Activated naive CD8-positive, alpha-beta T cell treated with anti-CD3 and anti-CD28 coated beads, Interleukin-2, amount 50 U/mL, for 16 hours (primary cell): Measurements from ENCODE around the gene EMILIN1.
"Not testable (repeated sequence)": the region's sequence is repeated elsewhere in the genome, so short reads cannot be mapped to it uniquely, and the experiment has no call there.

Experiments
- DNase-seq: peaks from one replicate; pipeline ENCODE4 v3.0.0-alpha.2; 2020; ENCODE audit warnings: low read depth, low spot score

EMILIN1 gene

DNA sequence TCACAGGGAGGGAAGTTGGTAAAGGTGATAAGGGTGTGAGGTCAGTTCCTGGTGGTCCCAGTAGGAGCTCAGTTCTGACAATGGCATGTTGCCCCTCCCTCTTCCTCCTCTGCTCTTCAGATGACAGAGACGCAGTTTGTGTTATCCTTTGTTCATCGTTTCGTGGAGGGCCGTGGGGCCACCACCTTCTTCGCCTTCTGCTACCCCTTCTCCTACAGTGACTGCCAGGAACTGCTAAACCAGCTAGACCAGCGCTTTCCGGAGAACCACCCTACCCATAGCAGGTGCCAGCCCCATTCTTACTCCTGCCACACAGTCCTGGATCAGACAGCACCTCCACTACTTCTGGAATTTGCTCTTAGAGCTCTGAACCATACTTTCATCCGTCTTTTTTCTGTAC, 24.6 kb upstream of the EMILIN1 start:
- no peak for DNase-seq

DNA sequence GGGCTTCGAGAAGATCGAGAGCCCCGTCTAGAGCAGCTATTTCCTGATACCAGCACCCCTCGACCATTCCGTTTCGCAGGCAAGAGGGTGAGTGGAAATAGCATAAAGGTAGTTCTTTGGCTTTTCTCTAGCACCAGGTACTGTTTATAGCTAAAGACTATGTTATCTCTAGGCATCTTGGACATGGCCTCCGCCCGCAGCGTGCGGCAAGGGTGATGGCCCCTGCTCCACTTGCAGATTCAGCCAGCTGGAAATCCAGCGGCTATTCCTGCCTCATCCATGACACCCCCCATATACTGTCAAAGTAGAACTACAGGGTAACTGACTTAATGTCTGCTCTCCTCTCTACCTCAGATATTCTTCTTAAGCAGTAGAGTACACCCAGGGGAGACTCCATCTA, 23.7 kb upstream of the EMILIN1 start:
- DNase-seq, result no peak

DNA sequence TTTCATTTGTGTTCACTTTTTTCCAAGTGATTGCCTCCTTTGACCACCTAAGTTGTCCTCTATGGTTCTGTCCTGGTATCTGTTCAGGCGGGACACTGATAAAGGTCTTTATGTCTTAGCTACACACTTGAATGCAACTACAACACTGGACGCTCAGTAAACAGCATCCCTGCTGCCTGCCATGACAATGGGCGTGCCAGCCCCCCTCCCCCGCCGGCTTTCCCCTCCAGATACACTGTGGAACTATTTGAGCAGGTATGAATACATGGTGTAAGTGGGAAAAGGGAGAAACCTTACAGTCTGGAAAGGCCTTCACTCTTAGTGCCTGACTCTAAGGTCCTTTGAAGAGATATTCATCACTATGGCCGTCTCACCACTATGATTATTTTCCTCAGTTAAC, 21.2 kb upstream of the EMILIN1 start:
- DNase-seq, result no peak

DNA sequence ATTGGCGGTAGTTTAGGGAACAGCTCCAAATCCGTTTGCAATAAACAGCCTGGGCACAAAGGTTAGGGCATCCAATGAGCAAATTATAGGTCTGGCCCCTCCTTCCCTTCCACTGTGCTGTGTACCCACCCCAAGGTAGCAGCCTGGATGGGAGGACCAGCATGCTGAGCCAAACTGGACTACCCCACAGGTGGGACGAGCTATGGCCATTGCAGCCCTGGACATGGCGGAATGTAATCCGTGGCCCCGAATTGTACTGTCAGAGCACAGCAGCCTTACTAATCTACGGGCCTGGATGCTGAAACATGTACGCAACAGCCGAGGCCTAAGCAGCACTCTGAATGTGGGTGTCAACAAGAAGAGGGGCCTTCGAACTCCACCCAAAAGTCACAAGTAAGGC, 20.2 kb upstream of the EMILIN1 start:
- DNase-seq, result no peak

GRCh38 chr2:27059141-27059820, 19.1 kb upstream of the EMILIN1 start:
- DNase-seq, result no peak

DNA sequence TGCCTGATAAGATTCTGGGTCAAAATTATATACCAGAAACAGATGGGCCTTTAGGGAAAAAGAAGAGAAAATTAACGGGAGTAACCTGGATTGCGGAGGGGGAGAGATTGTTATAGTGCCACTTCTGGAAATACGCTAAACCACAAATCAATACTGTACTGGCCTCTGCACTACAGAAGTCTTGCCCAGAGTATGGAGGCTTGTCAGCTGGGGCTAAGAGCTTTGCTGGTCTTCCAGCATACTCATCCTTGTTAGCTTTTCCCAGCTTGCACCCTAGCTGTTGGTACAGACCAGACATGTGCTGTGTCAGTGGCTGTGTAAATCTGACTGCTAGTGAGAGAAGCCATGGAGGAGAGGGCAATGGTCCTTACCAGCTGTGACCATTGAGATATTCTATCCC, 18.1 kb upstream of the EMILIN1 start:
- DNase-seq, result no peak

- DNase-seq, result no peak
Observed at GRCh38 chr2:27065128-27065527, 13.3 kb upstream of the EMILIN1 start.

DNA sequence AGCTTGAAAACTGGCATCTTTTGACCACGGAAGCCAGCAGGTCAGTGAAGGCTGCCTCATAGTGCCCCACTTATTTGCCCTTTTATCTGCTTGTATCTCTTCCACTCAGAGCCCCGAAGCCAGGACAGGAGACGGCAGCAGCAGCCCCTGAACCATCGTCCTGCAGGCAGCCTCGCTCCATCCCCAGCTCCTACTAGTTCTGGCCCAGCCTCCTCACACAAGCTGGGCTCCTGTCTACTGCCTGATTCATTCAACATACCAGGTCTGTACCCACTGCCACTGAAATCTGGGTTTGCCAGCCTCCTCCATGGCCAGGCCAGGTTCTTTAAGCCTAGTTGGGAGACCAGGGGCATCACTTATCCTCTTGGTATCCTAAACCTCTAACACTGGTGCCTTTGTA, 11.0 kb upstream of the EMILIN1 start:
- no peak for DNase-seq

GRCh38 chr2:27069436-27069835, 9.0 kb upstream of the EMILIN1 start:
- DNase-seq, result no peak

GRCh38 chr2:27069961-27070618, 8.3 kb upstream of the EMILIN1 start:
- no peak for DNase-seq

DNA sequence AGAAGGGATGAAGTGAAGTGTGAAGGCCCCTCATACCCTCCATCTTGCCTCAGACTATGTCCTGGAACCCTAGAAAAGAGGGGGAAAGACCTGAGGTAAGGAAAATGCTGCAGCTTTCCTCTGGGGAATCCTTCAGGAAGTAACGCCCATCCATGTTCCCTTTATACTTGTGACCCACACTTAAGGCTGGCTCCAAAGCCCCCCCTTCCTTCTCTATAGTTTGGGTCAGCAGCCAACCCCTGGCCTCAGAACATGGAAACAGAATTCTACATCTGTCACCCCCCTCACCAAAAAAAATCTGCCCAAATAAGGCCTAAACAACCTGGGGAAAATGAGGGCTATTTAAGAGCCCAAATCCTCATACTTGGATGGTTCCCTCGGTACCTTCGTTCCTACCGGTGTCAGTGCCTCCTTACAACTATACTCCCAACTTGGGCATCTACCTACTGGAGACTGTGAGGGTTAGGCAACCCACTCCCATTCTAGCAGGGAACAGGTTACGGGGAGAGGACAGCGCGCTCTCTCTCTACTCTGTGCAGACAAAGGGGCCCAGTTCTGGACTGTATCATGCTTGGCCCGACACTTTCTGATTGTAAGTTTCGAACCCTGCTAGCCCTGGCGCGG, 7.7 kb upstream of the EMILIN1 start:
- no peak for DNase-seq

DNA sequence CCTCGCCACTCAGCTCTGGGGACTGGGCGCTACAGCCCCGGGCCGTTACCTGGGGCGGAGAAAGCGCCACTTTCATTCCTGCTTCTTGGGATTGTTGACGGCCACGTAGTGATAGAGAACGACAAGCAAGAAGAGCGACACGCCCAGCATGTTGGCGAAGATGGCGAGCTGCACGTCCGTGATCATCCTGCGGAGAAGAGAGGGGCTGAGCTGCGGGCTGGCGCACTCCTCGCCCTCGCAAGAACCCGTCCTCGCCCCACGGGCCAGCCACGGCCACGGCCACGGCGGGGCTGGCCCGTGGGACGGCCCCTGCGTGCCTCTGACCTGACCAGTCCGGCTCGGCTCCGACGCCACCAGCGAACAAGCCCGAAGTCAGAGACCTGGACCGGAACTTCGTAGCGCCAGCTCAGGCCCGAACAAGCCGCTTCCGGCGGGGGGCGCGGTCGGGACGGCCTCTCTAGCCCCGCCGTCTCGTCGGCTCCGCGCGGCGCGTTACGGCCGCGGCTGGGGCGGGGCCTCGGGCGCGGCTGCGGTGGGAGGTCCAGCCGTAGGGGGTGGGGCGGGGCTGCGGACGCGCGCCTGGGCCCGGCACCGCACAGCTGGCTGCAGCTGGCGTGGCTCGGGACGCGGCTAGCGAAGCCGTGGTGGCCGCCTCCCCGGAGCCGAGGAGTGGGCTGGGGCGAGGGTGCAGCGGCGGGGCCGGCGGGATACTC, 7.0 kb upstream of the EMILIN1 start, which contains the start of gene OST4:
Gene OST4 (minus strand): TSS at position 378 of the 713 bp plus-strand sequence.
- peak; percentile 77 for DNase-seq

DNA sequence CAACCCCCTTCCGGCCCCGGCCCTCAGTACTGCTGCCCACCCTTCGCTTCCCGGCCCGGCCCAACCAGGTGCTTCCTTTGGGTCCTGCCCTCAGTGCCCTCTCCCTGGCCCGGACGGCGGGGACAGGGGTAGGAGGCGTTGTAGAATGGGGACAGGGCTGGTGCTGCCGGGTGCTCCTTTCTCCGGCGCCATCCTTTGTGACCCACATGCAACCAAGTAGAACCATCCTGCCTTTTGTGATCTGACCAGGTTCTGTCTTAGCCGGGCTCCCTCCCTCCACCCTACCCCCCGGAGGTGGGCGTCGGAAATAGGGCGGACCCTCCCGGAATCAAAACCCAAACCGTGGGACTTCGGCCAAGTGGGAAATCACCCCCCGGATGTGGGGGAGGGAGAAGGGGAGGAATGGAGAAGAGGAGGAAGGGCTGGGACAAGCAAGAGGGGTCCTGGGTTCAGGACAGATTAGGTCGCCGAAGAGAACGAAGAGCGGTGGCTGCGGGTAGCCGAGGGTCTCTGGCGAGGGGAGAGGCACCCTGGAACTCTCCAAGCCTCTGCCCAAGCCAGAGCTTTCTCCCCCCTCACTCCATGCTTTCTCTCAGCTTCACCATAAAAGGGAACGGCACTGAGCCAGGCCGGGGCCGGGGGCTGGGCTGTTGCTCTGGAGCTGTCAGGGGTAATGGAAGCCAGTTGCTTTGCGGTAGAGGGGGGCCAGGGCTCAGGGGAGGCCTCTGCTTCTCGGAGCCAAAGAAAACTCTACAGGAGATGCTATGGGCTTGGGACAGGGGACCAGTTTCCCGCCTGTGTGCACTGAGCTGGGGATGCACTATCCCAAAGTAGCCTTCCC, 6.2 kb upstream of the EMILIN1 start:
- no peak for DNase-seq

DNA sequence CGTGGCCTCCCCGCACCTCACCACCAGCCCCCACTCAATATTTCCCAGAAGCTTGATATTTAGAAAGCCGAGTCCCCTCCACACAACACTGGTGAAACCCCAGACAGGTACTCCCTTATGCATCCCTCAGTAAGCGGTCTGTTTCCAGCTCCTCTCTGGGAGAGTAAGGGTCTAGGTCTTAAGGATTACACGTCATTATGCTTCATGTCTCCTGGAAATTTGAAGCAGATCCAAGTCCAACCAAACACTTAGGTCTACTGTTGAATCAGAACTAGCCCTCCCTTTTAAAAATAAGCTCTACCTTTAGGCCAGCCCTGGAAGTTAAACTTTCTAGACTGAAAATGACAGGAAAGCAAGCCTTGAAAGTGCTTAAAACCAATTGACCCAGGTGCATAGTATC, 5.5 kb upstream of the EMILIN1 start:
- no peak for DNase-seq

- no peak for DNase-seq
Observed at GRCh38 chr2:27073782-27074181, 4.6 kb upstream of the EMILIN1 start.

DNA sequence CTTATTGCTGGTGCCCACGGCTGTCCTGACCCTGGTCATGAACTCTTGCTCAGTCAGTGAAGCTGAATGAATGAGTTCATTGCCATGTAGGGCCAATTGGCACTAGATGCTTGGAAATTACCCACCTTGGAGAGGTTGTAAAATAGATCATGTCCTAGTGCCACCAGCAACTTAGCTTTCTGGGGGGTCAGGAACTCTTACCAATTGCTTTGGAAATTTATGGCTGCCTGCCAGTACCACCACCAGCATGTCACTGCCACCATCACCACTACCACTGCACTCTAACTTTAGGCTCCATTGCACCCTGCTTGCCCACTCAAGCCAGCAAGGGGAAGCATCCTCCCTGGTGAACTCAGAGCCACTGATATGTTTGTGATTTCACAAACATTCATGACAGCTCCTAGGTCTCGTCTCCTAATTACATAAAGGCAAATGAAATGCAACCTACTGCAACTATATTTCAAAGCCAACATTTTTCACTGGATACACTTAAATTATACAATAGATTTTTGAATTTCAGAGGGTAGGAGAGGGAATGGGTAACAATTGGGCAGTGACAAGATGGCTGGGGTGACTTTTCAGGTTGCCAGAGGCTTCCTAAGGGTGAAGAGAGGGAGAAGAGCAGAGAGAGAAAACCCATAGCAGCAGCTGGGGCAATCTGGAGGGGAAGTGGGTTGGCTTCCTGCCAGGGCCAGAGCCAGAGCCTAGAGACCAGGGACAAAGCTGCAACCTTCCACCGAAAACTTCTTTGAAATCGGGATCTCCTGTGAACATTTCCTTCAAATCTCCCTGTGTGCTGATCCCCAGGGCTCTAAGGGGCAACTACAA, 3.5 kb upstream of the EMILIN1 start:
- no peak for DNase-seq

DNA sequence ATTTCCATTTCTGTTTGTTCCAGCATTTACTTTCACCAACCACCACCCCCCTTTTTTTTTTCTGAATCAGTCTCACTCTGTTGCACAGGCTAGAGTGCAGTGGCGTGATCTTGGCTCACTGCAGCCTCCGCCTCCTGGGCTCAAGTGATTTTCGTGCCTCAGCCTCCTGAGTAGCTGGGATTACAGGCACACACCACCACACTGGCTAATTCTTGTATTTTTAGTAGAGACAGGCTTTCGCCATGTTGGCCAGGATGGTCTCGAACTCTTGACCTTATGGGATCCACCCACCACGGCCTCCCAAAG, 2.9 kb upstream of the EMILIN1 start:
- DNase-seq, result not testable (repeated sequence)

GRCh38 chr2:27076323-27076722, 2.1 kb upstream of the EMILIN1 start:
- no peak for DNase-seq

DNA sequence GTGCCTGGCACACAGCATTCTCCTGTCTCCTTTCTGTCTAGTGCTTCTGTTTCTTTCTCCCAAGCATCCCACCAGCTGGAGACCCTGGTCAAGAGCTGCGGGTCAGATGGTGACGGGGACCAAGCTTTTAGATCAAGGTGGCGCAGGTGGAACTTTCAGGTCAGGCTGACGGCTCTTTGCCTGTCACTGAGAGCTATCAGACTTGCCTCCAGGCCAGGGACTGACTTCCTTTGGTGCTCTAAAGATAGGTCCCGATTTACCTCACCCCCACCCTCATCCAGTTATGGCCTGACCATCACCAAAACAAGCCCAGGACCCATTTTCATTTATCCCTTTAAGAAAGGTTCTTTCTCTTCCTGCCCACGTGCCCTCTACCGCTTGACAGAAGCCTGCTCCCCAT, 1.2 kb upstream of the EMILIN1 start:
- DNase-seq, result no peak

DNA sequence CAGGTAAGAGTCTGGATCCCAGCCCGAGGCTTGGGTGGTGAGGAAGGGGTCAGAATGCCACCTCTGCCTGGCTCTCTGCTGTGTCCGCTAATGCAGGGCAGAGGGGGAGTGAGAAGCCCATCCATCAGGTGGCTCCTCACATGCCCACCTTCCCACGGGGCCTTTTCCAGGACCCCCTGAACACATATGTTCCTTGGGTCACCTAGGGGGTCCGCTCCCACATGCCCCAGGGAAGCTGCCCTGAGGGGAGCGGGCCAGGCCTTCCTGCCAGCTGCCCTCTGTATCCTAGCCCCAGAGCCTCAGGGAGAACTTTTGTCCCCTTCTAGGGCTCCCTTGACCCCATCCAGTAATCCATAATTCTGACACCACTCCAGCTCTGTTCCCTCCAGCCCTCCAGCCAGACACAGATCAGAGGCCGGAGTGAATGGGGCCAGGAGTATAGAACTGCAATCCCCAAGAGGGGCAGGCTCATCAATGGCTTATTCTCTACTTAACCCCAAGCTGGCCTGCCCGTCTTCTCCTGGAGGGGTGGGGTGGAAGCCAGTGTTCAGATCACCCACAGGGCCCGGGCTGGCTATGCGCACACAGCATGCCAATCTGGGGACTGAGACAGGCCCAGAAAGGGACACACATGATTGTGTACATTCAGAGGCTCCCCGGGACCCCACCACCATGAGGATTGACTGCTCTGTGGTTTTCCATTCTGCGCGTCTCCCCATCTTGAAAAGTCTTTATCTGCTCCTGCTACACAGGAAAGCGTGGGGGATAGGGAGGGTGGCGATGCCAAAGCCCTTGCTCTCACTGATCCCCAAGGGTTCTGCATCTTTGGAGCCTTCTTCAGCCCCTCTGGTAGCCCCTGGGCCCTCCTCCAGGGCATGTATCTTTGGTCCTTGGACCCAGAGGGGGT, 1.1 kb downstream of the EMILIN1 start:
- no peak for DNase-seq
